ENCODE results near the gene ANTXRL. TPM values are rescaled to one million over a fixed set of nuclear protein-coding genes. Genes with fewer than 3 reads are reported as not detected.

The ANTXRL gene
- total and polyA plus RNA-seq, 10 of the 15 experiments (the other 5 are each of a cell fraction or from before 2014, with no cell fraction given), result not detected

DNA sequence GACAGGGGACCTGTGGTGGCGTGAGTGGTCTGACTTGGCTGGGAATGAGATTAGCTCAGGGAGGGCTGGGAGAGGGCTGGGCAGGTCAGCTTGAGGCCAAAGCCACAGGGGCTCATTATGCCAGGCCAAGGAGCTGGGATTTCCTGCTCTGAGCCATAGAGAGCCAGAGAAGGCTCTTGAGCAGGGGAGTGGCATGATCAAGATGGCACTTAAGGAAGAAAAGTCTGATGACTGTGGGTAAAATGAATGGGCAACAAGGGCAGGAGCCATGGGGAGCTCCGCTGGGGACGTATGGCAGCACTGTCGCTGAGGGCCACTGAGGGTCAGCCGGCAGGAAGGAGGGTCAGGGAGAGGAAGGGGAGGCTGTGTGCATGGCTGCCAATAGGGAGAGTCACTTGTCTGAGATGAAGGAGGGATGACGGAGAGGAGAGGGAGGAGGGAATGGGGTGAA lies 5.8 kb downstream of the ANTXRL start:
- no TSS peak for BruUV-seq (replicated peaks)
- H4K20me1 ChIP-seq (ENCODE audit: control insufficient read depth, insufficient read depth), result no peaks in the 10 kb centered on the region
- POLR2A ChIA-PET, result no interaction called here
- no peak for FAIRE-seq
- no peaks in the 10 kb centered on the region for H3K4me1 ChIP-seq (ENCODE audit: control insufficient read depth, insufficient read depth, low read length)
- in situ Hi-C loops (cut with MboI) (no loop called here), intact Hi-C loops (cut with micrococcal nuclease; ENCODE audit: unreplicated experiment) (no loop called here)
- H3K9ac ChIP-seq (ENCODE audit: control insufficient read depth, insufficient read depth, low read length), result no peak overlapping the region
- SMC1A ChIA-PET (ENCODE audit: uncharacterized antibody, unreplicated experiment), result no interaction called here
- CTCF ChIA-PET, result no interaction called here
- no peak overlapping the region for H3K27ac ChIP-seq (ENCODE audit: control insufficient read depth, insufficient read depth)
- 59% methylated on average over 6 of the region's 6 CpGs for WGBS (ENCODE audit: insufficient coverage, insufficient replicate concordance, low lambda C conversion rate, missing lambda C conversion rate)
- no peak for DNase-seq (ENCODE audit: low read depth, low spot score)
- no peaks in the 10 kb centered on the region for H3K79me2 ChIP-seq (ENCODE audit: control insufficient read depth, insufficient read depth, low read length)
- no peaks in the 10 kb centered on the region for H3K9me3 ChIP-seq (replicated peaks; ENCODE audit: control insufficient read depth, insufficient read depth, low read length)
- H2AFZ ChIP-seq (ENCODE audit: control insufficient read depth, low read depth, low read length), result no peak overlapping the region
- no peak for ATAC-seq
- H3K36me3 ChIP-seq (ENCODE audit: control insufficient read depth in 2 of 2, insufficient read depth in 2 of 2, low read length in 1 of 2), result no peaks in the 10 kb centered on the region
- RAD21 ChIA-PET (ENCODE audit: unreplicated experiment), result no interaction called here
- no peaks in the 10 kb centered on the region; a peak in 1 of 4 replicates for H3K27me3 ChIP-seq (replicated peaks in 1 of 2; ENCODE audit: control insufficient read depth in 2 of 2, insufficient read depth in 2 of 2, low read length in 1 of 2)
- H3K4me2 ChIP-seq (ENCODE audit: control insufficient read depth, insufficient read depth), result no peak overlapping the region
- no peak overlapping the region for H3K4me3 ChIP-seq
- TF ChIP-seq EED (IDR thresholded peaks at IDR 0.05; ENCODE audit: low read depth) (no peak), BMI1 (IDR thresholded peaks at IDR 0.05; ENCODE audit: borderline replicate concordance) (no peak), POU2F2 (IDR thresholded peaks at IDR 0.05; ENCODE audit: borderline replicate concordance, low read depth, low read length) (no peak), JUND (IDR thresholded peaks at IDR 0.05; ENCODE audit: low read depth, low read length) (no peak), NFXL1 (IDR thresholded peaks at IDR 0.05; ENCODE audit: borderline replicate concordance) (no peak), PML (IDR thresholded peaks at IDR 0.05; ENCODE audit: low read length) (no peak), SMC3 (IDR thresholded peaks at IDR 0.05; ENCODE audit: borderline replicate concordance, low read length) (no peak), NFYA (IDR thresholded peaks at IDR 0.05; ENCODE audit: borderline replicate concordance, low read depth, low read length) (no peak)
- TF ChIP-seq, protein P1, sequence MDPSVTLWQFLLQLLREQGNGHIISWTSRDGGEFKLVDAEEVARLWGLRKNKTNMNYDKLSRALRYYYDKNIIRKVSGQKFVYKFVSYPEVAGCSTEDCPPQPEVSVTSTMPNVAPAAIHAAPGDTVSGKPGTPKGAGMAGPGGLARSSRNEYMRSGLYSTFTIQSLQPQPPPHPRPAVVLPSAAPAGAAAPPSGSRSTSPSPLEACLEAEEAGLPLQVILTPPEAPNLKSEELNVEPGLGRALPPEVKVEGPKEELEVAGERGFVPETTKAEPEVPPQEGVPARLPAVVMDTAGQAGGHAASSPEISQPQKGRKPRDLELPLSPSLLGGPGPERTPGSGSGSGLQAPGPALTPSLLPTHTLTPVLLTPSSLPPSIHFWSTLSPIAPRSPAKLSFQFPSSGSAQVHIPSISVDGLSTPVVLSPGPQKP (IDR thresholded peaks at IDR 0.05; ENCODE audit: low read depth, low read length), result no peak
- TF ChIP-seq, protein P2, sequence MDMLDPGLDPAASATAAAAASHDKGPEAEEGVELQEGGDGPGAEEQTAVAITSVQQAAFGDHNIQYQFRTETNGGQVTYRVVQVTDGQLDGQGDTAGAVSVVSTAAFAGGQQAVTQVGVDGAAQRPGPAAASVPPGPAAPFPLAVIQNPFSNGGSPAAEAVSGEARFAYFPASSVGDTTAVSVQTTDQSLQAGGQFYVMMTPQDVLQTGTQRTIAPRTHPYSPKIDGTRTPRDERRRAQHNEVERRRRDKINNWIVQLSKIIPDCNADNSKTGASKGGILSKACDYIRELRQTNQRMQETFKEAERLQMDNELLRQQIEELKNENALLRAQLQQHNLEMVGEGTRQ (IDR thresholded peaks at IDR 0.05; ENCODE audit: borderline replicate concordance, low read depth, low read length), result no peak
- TF ChIP-seq, protein P3, sequence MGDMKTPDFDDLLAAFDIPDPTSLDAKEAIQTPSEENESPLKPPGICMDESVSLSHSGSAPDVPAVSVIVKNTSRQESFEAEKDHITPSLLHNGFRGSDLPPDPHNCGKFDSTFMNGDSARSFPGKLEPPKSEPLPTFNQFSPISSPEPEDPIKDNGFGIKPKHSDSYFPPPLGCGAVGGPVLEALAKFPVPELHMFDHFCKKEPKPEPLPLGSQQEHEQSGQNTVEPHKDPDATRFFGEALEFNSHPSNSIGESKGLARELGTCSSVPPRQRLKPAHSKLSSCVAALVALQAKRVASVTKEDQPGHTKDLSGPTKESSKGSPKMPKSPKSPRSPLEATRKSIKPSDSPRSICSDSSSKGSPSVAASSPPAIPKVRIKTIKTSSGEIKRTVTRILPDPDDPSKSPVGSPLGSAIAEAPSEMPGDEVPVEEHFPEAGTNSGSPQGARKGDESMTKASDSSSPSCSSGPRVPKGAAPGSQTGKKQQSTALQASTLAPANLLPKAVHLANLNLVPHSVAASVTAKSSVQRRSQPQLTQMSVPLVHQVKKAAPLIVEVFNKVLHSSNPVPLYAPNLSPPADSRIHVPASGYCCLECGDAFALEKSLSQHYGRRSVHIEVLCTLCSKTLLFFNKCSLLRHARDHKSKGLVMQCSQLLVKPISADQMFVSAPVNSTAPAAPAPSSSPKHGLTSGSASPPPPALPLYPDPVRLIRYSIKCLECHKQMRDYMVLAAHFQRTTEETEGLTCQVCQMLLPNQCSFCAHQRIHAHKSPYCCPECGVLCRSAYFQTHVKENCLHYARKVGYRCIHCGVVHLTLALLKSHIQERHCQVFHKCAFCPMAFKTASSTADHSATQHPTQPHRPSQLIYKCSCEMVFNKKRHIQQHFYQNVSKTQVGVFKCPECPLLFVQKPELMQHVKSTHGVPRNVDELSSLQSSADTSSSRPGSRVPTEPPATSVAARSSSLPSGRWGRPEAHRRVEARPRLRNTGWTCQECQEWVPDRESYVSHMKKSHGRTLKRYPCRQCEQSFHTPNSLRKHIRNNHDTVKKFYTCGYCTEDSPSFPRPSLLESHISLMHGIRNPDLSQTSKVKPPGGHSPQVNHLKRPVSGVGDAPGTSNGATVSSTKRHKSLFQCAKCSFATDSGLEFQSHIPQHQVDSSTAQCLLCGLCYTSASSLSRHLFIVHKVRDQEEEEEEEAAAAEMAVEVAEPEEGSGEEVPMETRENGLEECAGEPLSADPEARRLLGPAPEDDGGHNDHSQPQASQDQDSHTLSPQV (IDR thresholded peaks at IDR 0.05), result no peak
- TF ChIP-seq, protein P4, sequence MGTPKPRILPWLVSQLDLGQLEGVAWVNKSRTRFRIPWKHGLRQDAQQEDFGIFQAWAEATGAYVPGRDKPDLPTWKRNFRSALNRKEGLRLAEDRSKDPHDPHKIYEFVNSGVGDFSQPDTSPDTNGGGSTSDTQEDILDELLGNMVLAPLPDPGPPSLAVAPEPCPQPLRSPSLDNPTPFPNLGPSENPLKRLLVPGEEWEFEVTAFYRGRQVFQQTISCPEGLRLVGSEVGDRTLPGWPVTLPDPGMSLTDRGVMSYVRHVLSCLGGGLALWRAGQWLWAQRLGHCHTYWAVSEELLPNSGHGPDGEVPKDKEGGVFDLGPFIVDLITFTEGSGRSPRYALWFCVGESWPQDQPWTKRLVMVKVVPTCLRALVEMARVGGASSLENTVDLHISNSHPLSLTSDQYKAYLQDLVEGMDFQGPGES (IDR thresholded peaks at IDR 0.05), result no peak
- TF ChIP-seq, protein P5, sequence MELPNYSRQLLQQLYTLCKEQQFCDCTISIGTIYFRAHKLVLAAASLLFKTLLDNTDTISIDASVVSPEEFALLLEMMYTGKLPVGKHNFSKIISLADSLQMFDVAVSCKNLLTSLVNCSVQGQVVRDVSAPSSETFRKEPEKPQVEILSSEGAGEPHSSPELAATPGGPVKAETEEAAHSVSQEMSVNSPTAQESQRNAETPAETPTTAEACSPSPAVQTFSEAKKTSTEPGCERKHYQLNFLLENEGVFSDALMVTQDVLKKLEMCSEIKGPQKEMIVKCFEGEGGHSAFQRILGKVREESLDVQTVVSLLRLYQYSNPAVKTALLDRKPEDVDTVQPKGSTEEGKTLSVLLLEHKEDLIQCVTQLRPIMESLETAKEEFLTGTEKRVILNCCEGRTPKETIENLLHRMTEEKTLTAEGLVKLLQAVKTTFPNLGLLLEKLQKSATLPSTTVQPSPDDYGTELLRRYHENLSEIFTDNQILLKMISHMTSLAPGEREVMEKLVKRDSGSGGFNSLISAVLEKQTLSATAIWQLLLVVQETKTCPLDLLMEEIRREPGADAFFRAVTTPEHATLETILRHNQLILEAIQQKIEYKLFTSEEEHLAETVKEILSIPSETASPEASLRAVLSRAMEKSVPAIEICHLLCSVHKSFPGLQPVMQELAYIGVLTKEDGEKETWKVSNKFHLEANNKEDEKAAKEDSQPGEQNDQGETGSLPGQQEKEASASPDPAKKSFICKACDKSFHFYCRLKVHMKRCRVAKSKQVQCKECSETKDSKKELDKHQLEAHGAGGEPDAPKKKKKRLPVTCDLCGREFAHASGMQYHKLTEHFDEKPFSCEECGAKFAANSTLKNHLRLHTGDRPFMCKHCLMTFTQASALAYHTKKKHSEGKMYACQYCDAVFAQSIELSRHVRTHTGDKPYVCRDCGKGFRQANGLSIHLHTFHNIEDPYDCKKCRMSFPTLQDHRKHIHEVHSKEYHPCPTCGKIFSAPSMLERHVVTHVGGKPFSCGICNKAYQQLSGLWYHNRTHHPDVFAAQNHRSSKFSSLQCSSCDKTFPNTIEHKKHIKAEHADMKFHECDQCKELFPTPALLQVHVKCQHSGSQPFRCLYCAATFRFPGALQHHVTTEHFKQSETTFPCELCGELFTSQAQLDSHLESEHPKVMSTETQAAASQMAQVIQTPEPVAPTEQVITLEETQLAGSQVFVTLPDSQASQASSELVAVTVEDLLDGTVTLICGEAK (IDR thresholded peaks at IDR 0.05; ENCODE audit: borderline replicate concordance), result no peak
